Measurements from ENCODE around the gene WDR33. TPM values are rescaled to one million over a fixed set of nuclear protein-coding genes. Genes with fewer than 3 reads are reported as not detected.

Gene WDR33
- total and polyA plus RNA-seq, 2 donors (not counting 3 experiments of a cell fraction or from before 2014, with no cell fraction given) = 16.4 to 52.5 TPM

GRCh38 chr2:127762441-127762840, 48.5 kb downstream of the WDR33 start:
- intact Hi-C loops (cut with micrococcal nuclease) = no loop called here
- H3K27ac ChIP-seq (ENCODE audit: insufficient read depth, low read depth, low read length) = no peak overlapping the region
- TF ChIP-seq GATA2 (IDR thresholded peaks at IDR 0.05; ENCODE audit: insufficient read depth, insufficient read length, low read depth, low read length) = no peak
- no peak for TF ChIP-seq POLR2AphosphoS5 (IDR thresholded peaks at IDR 0.05; ENCODE audit: insufficient read depth, low read depth, low read length)
- TF ChIP-seq MAX (IDR thresholded peaks at IDR 0.05; ENCODE audit: insufficient read depth, insufficient read length) = no peak
- no peak for TF ChIP-seq MYC (IDR thresholded peaks at IDR 0.05; ENCODE audit: low read depth, low read length)
- no peak for TF ChIP-seq JUN (IDR thresholded peaks at IDR 0.05; ENCODE audit: borderline replicate concordance, insufficient read depth, insufficient read length, low read depth)

GRCh38 chr2:127759931-127760330, 51.0 kb downstream of the WDR33 start:
- Histone ChIP-seq H3K27ac (ENCODE audit: insufficient read depth, low read depth, low read length) (no peak overlapping the region), H3K9me1 (replicated peaks; ENCODE audit: control insufficient read depth, extremely low read depth, insufficient read depth, low read length) (no peaks in the 10 kb centered on the region), H3K4me2 (ENCODE audit: insufficient read depth, low read length) (no peak overlapping the region), H3K4me1 (ENCODE audit: control insufficient read depth, extremely low read depth, insufficient read depth, low read length) (no peaks in the 10 kb centered on the region), H3K27me3 (ENCODE audit: control insufficient read depth in 2 of 2, insufficient read depth in 2 of 2, low read length in 2 of 2) (no peaks in the 10 kb centered on the region), H3K4me3 (replicated peaks in 1 of 3; ENCODE audit: insufficient read depth in 1 of 3, low read depth in 1 of 3, low read length in 3 of 3) (no peak overlapping the region), H3K79me2 (ENCODE audit: control insufficient read depth, insufficient read depth, low read length) (no peaks in the 10 kb centered on the region), H3K9me3 (replicated peaks; ENCODE audit: control insufficient read depth, insufficient read depth, low read length) (no peaks in the 10 kb centered on the region), H3K9ac (replicated peaks; ENCODE audit: extremely low read depth, insufficient read depth, low read length) (no peak overlapping the region), H4K20me1 (replicated peaks; ENCODE audit: control insufficient read depth, extremely low read depth, insufficient read depth, low read length) (no peaks in the 10 kb centered on the region), H3K36me3 (ENCODE audit: control insufficient read depth in 2 of 2, extremely low read depth in 1 of 2, insufficient read depth in 2 of 2, low read length in 2 of 2) (peaks cover 14 to 28% of the 10 kb centered on the region in 2 experiments), H2AFZ (ENCODE audit: low read depth, low read length) (no peak overlapping the region)
- FAIRE-seq (no peak), DNase-seq (ENCODE audit: low read depth, low spot score) (no peak)
- dilution Hi-C loops (cut with MboI; ENCODE audit: extremely low pct_ligation_motif_present, low sequenced_read_pairs) (no loop called here), intact Hi-C loops (cut with micrococcal nuclease) (no loop called here)
- POLR2A ChIA-PET = interaction anchor here (0.7 kb wide), 1 partner anchor 169 kb away, joined by 4 read pairs; no protein-coding TSS in a partner anchor
- TF ChIP-seq CTCF (IDR thresholded peaks at IDR 0.05; ENCODE audit: extremely low read depth in 1 of 2, insufficient read depth in 1 of 2, low read depth in 1 of 2, low read length in 2 of 2) = no peak
- no peak for TF ChIP-seq FOS (IDR thresholded peaks at IDR 0.05; ENCODE audit: borderline replicate concordance, insufficient read depth, low read length)
- TF ChIP-seq EZH2 (IDR thresholded peaks at IDR 0.05; ENCODE audit: borderline replicate concordance, low read depth, low read length, severe bottlenecking) = no peak
- TF ChIP-seq MAX (IDR thresholded peaks at IDR 0.05; ENCODE audit: insufficient read depth, insufficient read length) = no peak
- TF ChIP-seq JUN (IDR thresholded peaks at IDR 0.05; ENCODE audit: borderline replicate concordance, insufficient read depth, insufficient read length, low read depth) = no peak
- no peak for TF ChIP-seq GATA2 (IDR thresholded peaks at IDR 0.05; ENCODE audit: insufficient read depth, insufficient read length, low read depth, low read length)
- no peak for TF ChIP-seq POLR2AphosphoS5 (IDR thresholded peaks at IDR 0.05; ENCODE audit: insufficient read depth, low read depth, low read length)
- TF ChIP-seq POLR2A (IDR thresholded peaks at IDR 0.05; ENCODE audit: low read depth, low read length) = no peak
- no peak for TF ChIP-seq MYC (IDR thresholded peaks at IDR 0.05; ENCODE audit: low read depth, low read length)
- BruUV-seq (replicated peaks) = no TSS peak
- CTCF ChIA-PET = interaction anchor here (1.3 to 1.4 kb wide), 2 partner anchors 11 to 14 kb away, joined by 3 to 4 read pairs; no protein-coding TSS in a partner anchor

More at GRCh38 chr2:127762441-127762840, 48.5 kb downstream of the WDR33 start:
- Histone ChIP-seq H3K27me3 (ENCODE audit: control insufficient read depth in 2 of 2, insufficient read depth in 2 of 2, low read length in 2 of 2) (no peaks in the 10 kb centered on the region), H3K9me1 (replicated peaks; ENCODE audit: control insufficient read depth, extremely low read depth, insufficient read depth, low read length) (no peaks in the 10 kb centered on the region), H3K4me2 (ENCODE audit: insufficient read depth, low read length) (no peak overlapping the region), H2AFZ (ENCODE audit: low read depth, low read length) (no peak overlapping the region), H3K4me3 (replicated peaks in 1 of 3; ENCODE audit: insufficient read depth in 1 of 3, low read depth in 1 of 3, low read length in 3 of 3) (no peak overlapping the region), H3K79me2 (ENCODE audit: control insufficient read depth, insufficient read depth, low read length) (no peaks in the 10 kb centered on the region), H3K9ac (replicated peaks; ENCODE audit: extremely low read depth, insufficient read depth, low read length) (no peak overlapping the region), H3K9me3 (replicated peaks; ENCODE audit: control insufficient read depth, insufficient read depth, low read length) (no peaks in the 10 kb centered on the region), H4K20me1 (replicated peaks; ENCODE audit: control insufficient read depth, extremely low read depth, insufficient read depth, low read length) (peaks cover 2% of the 10 kb centered on the region), H3K36me3 (ENCODE audit: control insufficient read depth in 2 of 2, extremely low read depth in 1 of 2, insufficient read depth in 2 of 2, low read length in 2 of 2) (peaks cover 14 to 38% of the 10 kb centered on the region in 2 experiments), H3K4me1 (ENCODE audit: control insufficient read depth, extremely low read depth, insufficient read depth, low read length) (no peaks in the 10 kb centered on the region)
- BruUV-seq (replicated peaks) = no TSS peak
- no peak for DNase-seq (ENCODE audit: low read depth, low spot score)
- ChIA-PET POLR2A (no interaction called here), CTCF (no interaction called here)
- dilution Hi-C loops (cut with MboI; ENCODE audit: extremely low pct_ligation_motif_present, low sequenced_read_pairs) = no loop called here
- FAIRE-seq = no peak

Measured in endothelial cell of umbilical vein (primary cell).